ENCODE data around the gene FMN1.

The FMN1 gene

GRCh38 chr15:32853592-32853991, 340.9 kb downstream of the FMN1 start:
- no peak for TF ChIP-seq CTCF (IDR thresholded peaks at IDR 0.05)

- TF ChIP-seq CTCF (IDR thresholded peaks at IDR 0.05) = no peak
Observed at GRCh38 chr15:32852771-32853170, 341.7 kb downstream of the FMN1 start.

GRCh38 chr15:32852017-32852416, 342.5 kb downstream of the FMN1 start:
- TF ChIP-seq CTCF (IDR thresholded peaks at IDR 0.05) = no peak

GRCh38 chr15:32851572-32851971, 342.9 kb downstream of the FMN1 start:
- no peak for TF ChIP-seq CTCF (IDR thresholded peaks at IDR 0.05)

- TF ChIP-seq CTCF (IDR thresholded peaks at IDR 0.05) = no peak
Observed at GRCh38 chr15:32849769-32850668, 344.5 kb downstream of the FMN1 start.

GRCh38 chr15:32844118-32844711, 350.3 kb downstream of the FMN1 start:
- peak; percentile 70 for TF ChIP-seq CTCF (IDR thresholded peaks at IDR 0.05)

- TF ChIP-seq CTCF (IDR thresholded peaks at IDR 0.05) = no peak
Observed at GRCh38 chr15:32843219-32843815, 351.2 kb downstream of the FMN1 start.
